DND-41 (cell line): ENCODE measurements around the gene TMEM198.

Experiments used
- CTCF ChIP-seq: IDR thresholded peaks from 2 replicates; pipeline ENCODE4 v1.5.1; 2012; ENCODE audit warnings: borderline replicate concordance, low read length, moderate library complexity, mild to moderate bottlenecking; ENCODE audit not compliant: poor library complexity, severe bottlenecking; ENCODE audit errors: extremely low read depth
- EZH2 ChIP-seq: IDR thresholded peaks from 3 replicates; pipeline ENCODE4 v1.6.1; 2012; ENCODE audit warnings: borderline replicate concordance, low read depth, mild to moderate bottlenecking, moderate library complexity, low read length, inconsistent platforms; ENCODE audit not compliant: severe bottlenecking

GRCh38 chr2:219576505-219577388 lies 32.9 kb downstream of the TMEM198 start:
- TF ChIP-seq CTCF, result no peak
- TF ChIP-seq EZH2, result no peak
